ENCODE measurements around the gene EIF4EBP2.

EIF4EBP2 gene

DNA sequence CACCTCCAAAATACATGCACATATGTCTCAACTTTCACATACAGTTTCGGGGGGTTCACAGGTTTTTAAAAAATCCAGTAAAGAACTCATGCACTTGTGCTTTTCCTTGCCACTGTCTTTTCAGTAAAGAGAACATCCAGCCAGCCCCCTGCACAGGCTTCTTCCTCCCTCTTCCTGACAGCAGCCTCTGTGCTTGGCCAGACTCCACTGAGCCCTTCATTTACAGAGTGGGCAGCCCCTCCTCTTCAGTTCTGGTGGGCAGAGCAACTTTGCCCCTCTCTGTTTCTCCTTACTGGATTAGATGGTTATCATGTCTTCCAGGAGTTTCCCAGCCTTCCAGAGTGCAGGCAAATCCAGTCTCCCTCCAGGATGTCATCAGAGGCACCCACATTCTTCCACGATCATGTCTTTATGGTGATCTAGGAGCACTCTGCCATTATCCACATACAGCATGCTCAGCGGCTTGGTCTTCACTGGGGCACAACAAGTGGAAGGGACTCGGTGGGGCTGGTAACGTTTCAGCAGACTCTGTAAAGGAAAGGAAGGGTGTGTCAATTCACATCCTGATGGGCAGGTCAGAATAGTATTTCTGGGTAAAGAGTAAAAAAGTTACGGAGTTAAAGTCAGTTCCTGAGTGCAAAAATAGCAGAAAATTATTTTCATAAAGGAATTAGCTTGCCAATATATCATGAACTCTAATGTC is 28.8 kb downstream of the EIF4EBP2 start:
- no peak for DNase-seq (ENCODE audit: low read depth)

DNA sequence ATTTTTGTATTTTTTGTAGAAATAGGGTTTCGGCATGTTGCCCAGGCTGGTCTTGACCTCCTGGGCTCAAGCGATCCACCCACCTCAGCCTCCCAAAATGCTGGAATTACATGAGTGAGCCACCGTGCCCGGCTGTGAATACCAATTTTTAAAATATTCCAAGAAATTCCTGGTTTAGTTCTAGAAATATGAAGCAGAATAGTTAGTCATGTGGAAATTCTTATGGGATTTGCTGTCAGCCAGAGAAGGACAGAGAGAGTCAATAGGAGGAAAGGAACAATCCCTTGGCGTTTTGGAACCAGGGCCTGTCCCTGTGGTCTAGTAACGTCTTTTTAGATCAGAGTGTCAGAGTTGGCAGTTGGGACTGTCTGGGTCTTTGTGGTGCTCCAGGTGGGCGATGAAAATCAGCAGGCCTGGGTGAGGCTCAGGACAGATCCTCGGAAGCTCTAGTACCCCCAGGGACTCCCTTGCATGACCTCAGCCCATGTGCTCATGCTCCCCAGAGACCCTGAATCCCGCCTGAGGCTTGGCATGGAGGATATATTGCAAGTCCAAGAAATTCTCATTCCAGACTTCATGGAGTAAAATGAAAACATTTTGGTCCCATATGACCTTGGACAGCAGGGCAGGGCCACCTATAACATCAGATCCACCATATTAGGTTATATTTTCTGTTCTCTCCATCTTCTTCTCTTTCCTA is 29.8 kb downstream of the EIF4EBP2 start:
- DNase-seq (ENCODE audit: low read depth), result no peak

DNA sequence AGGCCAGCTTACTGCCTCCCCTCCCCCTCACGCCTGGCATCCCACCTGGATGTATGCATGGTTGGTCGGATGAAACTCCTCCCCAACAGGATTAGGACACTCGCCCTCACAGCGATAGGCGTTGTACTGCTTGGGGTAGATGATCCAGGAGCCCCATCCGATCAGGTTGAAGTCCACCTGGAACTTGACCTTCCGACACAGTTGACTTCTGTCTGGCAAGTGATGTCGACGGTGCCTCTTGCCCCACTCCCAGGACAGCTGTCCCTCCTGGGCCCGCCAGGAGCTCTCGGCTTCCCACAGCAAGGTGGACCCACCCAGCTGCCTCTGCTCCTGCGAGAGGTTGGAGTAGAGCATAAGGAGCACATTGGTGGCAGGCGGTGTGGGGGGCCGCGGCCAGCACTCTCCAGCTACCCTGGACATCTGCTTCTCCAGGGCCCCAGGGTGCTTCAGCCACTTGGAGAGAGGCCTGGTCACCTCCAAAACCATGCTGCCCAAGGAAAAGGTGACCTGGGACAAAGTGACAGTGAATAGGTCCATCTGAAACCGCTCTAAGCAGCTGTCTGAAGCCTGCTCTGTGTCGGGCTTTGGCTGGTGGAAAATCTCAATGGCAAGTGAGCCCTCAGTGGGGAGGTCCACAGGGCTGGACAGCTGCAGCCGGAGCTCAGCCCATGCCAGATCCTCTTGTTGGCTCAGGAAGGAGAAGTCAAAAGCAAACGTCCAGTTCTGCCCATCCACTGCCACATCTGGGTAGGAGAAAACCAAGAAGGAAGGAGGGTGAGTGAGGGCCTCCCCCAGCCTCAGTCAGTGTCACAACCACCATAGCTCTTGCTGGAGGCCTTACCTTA is 31.5 kb downstream of the EIF4EBP2 start:
- DNase-seq (ENCODE audit: low read depth), result no peak

- no peak for DNase-seq (ENCODE audit: low read depth)
These were observed 33.8 kb downstream of the EIF4EBP2 start for GRCh38 chr10:70437721-70438120.

GRCh38 chr10:70440296-70441160 is 36.6 kb downstream of the EIF4EBP2 start:
- DNase-seq (ENCODE audit: low read depth), result no peak

GRCh38 chr10:70441161-70441894 is 37.4 kb downstream of the EIF4EBP2 start, which contains the start of gene NODAL:
TSS of gene NODAL (minus strand) at chr10:70441681. CDS start at chr10:70441667, 14 bp downstream.
- DNase-seq (ENCODE audit: low read depth), result no peak

DNA sequence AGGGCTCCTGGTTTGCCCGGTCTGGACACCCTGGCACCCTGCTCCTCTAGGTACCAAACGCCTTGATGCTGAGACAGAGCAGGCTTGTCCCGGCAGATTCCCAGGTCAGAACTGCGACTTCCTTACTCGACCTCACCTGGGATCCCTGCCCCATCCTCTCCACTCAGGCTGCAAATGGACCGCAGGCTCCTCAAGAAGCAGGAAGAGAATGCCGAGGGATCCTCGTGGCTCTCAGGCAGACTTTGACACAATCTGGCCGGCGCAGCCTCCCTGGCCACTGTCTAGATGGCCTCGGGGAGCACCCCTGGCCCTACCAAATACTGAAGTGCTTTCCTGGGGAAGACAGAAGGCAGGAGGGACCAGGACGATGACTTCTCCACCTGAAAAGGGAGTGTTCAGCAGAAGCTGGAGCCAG is 38.0 kb downstream of the EIF4EBP2 start:
- no peak for DNase-seq (ENCODE audit: low read depth)

DNA sequence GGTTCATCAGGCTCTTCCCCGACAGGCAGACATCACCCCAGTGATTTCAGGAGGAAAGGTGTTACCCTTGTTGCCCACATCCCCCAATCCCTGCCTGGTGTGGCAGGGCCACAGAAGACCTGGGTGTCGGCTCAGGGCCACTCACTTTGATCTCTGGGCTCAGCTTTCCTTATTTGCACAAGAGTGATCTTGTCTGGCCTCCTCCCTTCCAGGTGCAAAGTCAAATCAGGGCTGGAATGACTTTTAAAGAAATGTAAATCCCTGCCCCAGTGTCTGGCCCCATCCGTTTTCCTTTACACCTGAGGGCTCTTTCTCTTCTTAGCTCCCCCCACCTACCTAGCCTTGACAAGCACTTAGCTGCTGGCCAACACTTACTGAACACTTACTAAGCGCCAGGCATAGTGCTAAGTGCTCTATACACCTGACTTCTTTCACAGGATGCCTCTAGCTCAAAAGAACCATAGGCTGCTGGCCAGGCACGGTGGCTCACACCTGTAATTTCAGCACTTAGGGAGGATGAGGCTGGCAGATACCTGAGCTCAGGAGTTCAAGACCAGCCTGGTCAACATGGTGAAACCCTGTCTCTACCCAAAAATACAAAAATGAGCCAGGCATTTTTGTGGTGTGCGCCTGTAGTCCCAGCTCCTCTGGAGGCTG is 38.5 kb downstream of the EIF4EBP2 start:
- DNase-seq (ENCODE audit: low read depth), result no peak

GRCh38 chr10:70444744-70445143 is 40.8 kb downstream of the EIF4EBP2 start:
- DNase-seq (ENCODE audit: low read depth), result no peak

DNA sequence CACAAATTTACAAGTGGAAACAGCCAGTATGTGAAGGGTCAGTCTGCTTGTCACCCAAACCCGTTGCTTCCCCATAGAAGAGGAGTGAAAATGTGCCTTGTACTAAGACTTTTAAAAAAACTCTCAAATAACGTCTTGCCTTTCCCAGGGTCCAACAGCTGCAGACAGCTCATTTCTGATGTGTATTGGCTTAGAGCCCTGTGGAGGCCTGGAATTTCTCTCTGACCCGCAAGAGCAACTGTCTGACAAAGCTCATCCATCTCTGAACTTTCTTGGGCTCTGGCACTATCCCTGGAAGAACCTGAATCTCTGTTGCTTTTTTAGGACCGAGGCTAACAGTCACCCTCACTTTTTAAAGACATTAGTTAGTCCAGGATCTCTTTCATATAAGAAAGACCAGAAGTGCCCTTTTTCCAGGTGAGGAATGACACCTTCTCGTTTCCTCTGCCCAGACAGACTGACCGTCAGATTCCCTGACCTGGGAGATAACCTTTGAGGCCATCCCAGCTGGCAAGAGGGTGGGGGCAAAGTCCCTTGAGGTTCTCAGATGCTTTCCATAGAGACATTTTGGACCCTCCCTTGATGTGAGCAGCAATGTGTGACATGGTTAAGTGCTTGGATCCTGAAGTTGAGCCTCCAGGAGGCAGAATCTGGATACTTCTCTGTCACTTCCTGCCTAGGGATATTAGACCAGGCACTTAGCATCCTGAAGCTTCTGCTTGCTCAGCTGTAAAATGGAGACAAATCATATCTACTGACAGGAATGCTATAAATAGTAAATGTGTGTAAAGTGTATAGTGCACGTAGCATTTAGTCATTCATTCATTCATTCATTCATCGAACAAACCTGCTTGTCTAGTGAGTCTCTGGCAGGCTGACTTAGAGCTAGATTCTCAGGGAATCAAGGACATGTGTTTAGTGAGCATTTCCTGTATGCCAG is 42.0 kb downstream of the EIF4EBP2 start:
- DNase-seq (ENCODE audit: low read depth), result no peak

DNA sequence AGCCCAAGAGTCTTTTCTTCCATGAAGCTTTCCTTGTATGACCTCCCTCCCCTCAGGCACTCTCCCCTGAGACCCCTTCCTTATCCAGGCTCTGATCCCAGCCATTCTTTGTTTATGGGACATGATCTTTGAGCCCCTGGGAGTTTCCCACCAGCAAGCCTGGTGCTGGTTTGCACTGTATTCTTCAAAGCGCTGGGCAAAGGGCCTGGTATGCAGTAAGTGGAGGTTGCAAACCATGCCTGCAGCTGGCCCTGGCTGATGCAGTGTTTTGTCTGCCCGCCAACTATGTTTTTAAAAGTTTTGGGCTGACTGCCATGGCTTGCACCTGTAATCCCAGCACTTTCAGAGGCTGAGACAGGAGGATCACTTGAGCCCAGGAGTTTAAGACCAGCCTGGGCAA is 44.3 kb downstream of the EIF4EBP2 start:
- no peak for DNase-seq (ENCODE audit: low read depth)

DNA sequence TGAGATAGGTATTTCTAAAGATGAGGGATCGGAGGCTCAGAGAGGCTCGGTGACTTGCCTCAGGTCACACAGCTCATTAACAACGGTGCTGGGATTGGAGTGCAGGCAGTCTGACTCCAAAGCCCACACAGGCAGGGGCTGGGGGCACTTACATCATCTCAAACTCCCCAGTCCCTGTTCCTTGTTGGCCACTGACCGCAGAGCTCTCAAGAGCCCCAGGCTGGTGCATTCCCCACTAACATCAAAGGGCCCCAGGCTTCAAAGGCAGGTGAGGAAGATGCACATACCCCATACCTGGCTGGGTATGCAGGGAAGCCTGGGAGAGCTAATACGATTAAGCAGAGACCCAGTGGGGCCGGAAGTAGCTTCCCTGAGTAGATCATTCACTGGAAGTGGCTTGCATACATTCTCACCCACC is 51.3 kb downstream of the EIF4EBP2 start:
- DNase-seq (ENCODE audit: low read depth), result no peak

DNA sequence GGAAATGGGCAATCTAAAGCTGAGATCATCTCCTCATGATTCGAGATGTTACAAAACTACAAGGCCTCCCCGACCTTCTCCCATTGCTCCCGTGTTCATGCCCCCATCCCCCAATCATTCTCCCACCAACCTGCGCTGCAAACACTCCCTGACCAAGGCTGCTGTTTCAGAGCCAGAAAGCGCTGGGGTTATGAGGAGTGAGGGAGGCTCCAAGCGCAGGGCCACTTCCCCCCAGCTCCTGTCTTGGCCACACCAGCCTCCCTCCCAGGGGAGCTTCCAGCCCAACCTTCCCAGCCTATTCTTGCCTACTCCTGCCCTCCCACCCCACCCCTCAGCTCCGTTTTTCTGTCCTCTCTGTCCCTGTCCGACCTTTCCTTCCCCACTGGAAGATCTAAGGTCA is 52.2 kb downstream of the EIF4EBP2 start:
- no peak for DNase-seq (ENCODE audit: low read depth)

GRCh38 chr10:70457759-70458305 is 53.9 kb downstream of the EIF4EBP2 start:
- DNase-seq (ENCODE audit: low read depth), result no peak

DNA sequence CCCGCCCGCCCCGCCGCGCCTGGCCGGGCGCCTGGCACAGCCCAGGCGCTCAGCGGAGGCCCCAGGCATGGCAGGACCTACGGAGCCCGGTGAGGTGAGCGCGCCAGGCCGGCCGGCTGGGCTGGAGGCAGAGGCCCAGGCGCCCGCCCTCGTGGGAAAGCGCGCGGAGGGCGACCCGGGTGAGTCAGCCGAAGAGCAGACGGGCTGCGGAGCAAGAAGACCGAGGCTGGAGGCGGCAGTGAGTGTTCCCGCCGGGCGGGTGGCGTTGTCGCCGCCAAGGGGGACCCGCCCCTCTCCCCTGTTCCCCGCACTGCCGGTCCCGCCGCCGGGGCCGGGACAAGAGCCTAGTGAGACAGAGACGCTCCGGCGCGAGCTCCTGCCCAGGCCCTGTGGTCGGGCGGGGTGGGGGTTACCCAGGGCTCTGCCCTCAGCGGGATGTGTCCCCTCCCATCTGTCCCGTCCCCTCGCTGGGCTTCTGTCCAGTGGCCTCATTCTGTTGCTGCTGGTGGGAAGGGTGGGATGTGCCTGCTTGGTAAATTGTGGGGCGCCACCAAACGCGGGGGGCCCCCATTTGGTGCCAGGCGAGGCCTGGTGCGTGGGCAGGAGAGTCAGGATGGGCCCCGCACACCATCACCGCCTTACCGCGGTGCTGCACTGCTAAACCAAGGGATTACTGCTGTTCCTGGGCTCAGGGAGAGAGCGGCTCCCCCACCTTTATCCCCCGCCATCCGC is 54.5 kb downstream of the EIF4EBP2 start:
- no peak for DNase-seq (ENCODE audit: low read depth)

GRCh38 chr10:70459061-70459773 is 55.3 kb downstream of the EIF4EBP2 start:
- no peak for DNase-seq (ENCODE audit: low read depth)

DNA sequence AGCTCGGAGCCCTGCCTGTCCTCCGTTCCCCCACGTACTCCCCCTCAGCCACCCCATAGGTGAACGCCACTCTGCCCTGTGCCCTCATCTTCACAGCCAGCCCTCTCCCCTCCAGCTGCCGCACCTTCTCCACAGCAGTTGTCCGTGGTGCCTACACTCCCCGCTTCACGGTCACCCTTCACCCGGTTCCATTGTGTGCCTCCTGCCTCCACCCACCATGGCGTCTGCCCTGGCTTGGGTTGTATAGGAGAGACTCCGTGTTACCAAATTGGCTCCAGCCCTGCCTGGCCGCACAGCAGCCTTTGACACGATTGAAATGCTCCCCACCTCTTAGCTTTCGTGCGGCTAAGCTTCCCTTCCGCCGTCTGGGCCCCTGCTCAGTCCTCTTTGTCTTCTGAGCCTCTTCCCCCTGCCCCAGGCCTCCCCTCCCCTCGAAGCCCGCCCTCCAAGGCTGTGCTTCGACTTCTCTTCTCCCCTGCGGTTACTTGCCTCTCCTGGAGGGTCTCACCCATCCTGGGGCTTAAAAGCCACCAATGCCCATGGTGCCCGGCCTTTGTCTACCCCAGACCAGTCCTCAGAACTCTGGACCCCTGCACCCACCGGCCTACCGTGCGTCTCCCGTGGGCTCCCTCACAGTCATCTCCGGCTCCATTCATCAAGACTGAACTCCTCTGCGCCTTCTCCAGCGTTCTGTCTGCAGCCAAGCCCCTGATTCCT is 56.0 kb downstream of the EIF4EBP2 start:
- no peak for DNase-seq (ENCODE audit: low read depth)
